ENCODE data around the gene NRG3.

DNA sequence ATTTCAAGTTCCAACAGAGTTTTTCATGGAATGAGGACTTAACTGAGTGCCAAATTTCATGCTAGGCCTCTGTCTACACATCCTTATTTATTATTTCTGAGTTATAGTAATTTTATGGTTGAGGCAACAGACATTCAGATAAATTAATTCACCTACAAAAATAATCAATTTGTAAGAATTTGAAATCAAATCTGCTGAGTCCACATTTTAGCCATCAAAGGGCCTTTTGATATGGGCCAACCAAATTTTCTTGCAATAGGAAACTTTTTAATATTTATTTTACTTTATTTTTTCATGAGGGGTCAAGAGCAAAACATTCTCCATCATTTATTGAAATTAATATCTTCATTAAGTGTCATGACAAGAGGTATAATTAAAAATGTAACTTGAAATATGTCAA is 875.5 kb downstream of the NRG3 start:
- TF ChIP-seq, protein P1, sequence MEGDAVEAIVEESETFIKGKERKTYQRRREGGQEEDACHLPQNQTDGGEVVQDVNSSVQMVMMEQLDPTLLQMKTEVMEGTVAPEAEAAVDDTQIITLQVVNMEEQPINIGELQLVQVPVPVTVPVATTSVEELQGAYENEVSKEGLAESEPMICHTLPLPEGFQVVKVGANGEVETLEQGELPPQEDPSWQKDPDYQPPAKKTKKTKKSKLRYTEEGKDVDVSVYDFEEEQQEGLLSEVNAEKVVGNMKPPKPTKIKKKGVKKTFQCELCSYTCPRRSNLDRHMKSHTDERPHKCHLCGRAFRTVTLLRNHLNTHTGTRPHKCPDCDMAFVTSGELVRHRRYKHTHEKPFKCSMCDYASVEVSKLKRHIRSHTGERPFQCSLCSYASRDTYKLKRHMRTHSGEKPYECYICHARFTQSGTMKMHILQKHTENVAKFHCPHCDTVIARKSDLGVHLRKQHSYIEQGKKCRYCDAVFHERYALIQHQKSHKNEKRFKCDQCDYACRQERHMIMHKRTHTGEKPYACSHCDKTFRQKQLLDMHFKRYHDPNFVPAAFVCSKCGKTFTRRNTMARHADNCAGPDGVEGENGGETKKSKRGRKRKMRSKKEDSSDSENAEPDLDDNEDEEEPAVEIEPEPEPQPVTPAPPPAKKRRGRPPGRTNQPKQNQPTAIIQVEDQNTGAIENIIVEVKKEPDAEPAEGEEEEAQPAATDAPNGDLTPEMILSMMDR (IDR thresholded peaks at IDR 0.05): no peak
- no peak for TF ChIP-seq EZH2 (IDR thresholded peaks at IDR 0.05; ENCODE audit: borderline replicate concordance, insufficient read depth, low read depth, low read length, poor library complexity, severe bottlenecking)
